ENCODE results near the gene GABBR2.

Gene GABBR2

GRCh38 chr9:98642661-98643312 is 65.9 kb downstream of the GABBR2 start:
- DNase-seq (ENCODE audit: low read depth, low spot score), result no peak
- H3K4me3 ChIP-seq (ENCODE audit: low read length), result no peak overlapping the region

DNA sequence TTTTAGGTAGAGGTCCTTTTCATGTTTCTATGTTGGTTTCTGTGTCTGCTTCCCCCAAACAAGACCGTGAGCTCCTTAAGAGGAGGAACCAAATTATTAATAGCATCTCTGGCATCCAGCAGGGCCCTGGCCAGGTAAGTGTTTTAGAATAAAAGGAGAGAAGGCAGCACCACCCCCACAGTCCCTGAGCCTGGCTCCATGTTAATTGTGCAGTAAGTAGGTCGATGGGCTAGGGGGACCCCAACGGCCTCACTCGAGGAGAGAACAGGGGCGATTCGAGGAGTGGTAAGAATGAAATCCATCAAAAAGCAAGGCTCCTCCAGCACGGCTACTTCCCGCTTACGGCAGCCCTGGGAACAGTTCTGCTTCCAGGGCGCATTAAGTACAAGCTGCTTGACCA is 67.0 kb downstream of the GABBR2 start:
- no peak for DNase-seq (ENCODE audit: low read depth, low spot score)
- no peak overlapping the region for H3K4me3 ChIP-seq (ENCODE audit: low read length)

- DNase-seq (ENCODE audit: low read depth, low spot score), result no peak
- H3K4me3 ChIP-seq (ENCODE audit: low read length), result no peak overlapping the region
Measured at GRCh38 chr9:98640394-98640793, 68.3 kb downstream of the GABBR2 start.

- DNase-seq (ENCODE audit: low read depth, low spot score), result no peak
- H3K4me3 ChIP-seq (ENCODE audit: low read length), result no peak overlapping the region
Measured at GRCh38 chr9:98639133-98639532, 69.6 kb downstream of the GABBR2 start.

DNA sequence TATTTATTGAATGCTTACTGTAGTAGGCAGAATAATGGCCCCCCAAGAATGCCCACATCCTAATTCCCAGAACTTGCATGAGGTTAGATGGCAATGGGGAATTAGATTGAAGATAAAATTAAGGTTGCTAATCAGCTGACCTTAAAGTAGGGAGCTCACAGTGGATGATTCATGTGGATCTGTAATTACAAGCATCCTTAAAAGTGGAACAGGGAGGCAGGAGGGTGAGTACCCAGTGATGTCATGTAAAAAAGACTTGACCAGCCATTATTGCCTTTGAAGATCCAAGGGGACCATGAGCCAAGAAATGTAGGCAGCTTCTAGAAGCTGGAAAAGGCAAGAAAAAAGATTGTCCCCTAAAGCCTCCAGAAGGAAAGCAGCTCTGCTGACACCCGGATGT is 71.4 kb downstream of the GABBR2 start:
- DNase-seq (ENCODE audit: low read depth, low spot score), result no peak
- no peak overlapping the region for H3K4me3 ChIP-seq (ENCODE audit: low read length)

DNA sequence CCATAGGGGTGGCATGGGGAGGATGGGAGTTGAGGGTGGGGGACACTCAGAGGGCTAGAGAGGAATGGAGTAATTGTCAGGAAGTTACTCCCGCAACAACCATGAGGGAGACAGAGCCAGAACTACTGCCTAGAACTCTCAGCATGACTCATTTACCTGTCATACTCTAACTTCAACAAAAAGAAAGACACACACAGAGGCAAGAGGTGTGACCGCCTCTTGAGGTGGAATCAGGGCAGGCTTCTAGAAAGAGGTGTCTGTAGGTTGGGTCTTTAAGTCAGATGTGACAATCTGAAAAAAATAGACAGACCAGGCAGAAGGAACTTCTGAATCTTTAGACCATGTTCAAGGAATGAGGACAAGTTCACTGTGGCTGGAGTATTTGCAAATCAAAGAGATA is 73.4 kb downstream of the GABBR2 start:
- no peak overlapping the region for H3K4me3 ChIP-seq (ENCODE audit: low read length)
- DNase-seq (ENCODE audit: low read depth, low spot score), result no peak

GRCh38 chr9:98634685-98635336 is 73.9 kb downstream of the GABBR2 start:
- H3K4me3 ChIP-seq (ENCODE audit: low read length), result no peak overlapping the region
- DNase-seq (ENCODE audit: low read depth, low spot score), result no peak

GRCh38 chr9:98632839-98633238 is 75.9 kb downstream of the GABBR2 start:
- H3K4me3 ChIP-seq (ENCODE audit: low read length), result no peak overlapping the region
- no peak for DNase-seq (ENCODE audit: low read depth, low spot score)

GRCh38 chr9:98627296-98627695 is 81.4 kb downstream of the GABBR2 start:
- no peak overlapping the region for H3K4me3 ChIP-seq (ENCODE audit: low read length)
- DNase-seq (ENCODE audit: low read depth, low spot score), result no peak

- H3K4me3 ChIP-seq (ENCODE audit: low read length), result no peak overlapping the region
- DNase-seq (ENCODE audit: low read depth, low spot score), result no peak
Measured at GRCh38 chr9:98625728-98626127, 83.0 kb downstream of the GABBR2 start.

DNA sequence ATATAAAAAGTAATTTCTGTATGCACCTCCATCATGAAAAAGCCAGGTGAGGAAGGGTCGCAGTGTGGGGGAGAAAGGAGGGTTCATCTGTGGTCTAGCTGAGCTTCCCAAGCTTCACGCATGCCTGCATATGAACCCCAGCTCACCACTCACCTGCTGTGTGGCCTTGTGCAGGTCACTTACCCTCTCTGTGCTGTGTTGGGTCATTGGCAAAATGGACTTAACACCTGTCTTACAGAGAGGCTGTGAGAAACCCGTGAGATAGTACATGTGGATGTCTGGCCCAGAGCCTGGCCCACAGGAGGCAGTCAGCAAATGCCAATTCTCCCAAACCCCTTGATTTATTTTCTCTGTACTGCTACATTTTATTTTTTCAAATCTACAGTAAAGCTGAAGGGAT is 88.9 kb downstream of the GABBR2 start:
- H3K4me3 ChIP-seq (ENCODE audit: low read length), result no peak overlapping the region
- DNase-seq (ENCODE audit: low read depth, low spot score), result no peak

DNA sequence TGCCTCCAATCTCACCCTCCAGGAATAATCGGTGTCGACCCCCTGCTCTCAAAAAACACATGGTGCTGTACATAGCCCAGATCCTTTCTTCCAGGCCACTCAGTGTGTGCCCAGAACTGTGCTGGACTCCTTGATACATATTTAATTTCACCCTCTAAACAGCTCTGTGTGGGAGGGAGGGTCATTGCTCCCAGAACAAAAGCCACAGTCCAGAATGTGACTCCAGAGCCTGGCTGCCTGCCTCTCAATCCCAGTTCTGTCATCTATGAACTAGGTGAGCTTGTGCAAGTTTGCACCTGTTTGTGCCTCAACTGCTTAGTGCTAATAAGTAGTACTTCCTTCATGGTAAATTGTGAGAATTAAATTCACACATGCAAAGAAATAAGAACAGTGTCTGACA is 93.1 kb downstream of the GABBR2 start:
- no peak overlapping the region for H3K4me3 ChIP-seq (ENCODE audit: low read length)
- no peak for DNase-seq (ENCODE audit: low read depth, low spot score)

DNA sequence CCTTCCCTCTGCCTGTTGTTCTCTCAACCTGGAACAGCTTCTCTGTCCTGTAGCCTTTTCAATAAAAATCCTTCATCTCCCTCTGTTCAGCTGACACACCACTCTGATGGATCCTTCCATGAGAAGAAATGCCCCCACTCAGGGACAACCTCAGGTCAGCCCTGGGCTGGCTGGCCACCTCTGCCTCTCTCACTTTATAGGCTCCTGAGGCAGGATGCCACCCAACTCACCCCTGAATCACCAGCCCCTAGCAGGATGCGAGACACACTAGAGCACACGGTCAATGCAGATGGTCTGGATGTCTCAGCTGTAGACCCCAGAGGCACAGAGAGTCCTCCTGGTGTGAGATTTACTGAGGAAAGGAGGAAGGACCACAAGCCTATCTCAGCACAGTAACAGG is 93.8 kb downstream of the GABBR2 start:
- no peak for DNase-seq (ENCODE audit: low read depth, low spot score)
- no peak overlapping the region for H3K4me3 ChIP-seq (ENCODE audit: low read length)

DNA sequence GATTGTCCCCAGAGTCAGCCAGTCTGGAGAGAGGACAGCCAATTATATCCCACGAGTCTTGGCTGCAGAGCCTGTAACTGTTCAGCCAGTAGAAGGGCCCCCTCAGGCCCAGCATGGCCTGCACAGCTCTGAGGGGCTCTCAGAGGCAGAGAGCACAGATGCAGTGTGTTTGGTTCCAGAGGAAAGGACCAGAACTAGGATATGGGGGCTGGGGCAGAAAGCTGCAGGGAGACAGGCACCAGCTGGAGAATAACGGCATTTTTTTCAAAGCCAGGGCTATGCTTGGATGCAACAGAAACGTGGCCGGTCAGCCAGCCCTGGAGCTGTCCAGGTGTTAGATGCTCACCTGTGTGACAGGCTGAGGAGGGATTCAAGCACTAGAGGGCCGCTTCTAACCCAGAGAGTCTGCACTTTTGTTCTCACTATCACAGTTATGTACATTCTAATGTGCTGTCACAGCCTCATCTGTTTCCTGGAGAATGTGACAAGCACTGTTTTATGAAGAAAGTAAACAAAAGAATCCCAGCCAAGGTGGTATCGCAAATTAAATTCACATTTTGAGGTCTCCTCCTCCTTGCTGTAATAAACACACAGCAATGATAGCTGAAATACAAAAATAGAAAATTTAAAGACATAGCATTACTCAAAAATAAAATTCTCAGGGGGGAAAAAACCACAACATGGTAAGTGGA is 96.5 kb downstream of the GABBR2 start:
- DNase-seq (ENCODE audit: low read depth, low spot score), result no peak
- H3K4me3 ChIP-seq (ENCODE audit: low read length), result no peak overlapping the region

DNA sequence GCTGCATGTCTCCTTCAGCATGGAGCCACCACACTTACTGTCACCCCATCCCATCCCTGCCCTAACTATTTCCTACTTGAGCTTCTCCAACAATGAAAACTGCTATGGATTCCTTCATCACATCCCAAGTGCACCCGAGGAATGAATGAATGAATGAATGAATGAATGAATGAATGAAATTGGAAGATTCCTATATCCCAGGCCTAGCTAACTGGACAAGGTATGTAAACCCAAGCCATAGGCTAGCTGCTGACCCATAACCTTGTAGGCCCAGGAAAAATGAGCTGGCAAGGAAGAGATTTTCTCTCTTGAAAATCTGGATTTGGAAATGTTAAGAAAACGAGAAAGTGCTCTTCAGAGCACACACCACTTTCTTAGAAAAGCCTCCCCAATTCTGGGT is 97.4 kb downstream of the GABBR2 start:
- DNase-seq (ENCODE audit: low read depth, low spot score), result no peak
- no peak overlapping the region for H3K4me3 ChIP-seq (ENCODE audit: low read length)

GRCh38 chr9:98610711-98611110 is 98.0 kb downstream of the GABBR2 start:
- H3K4me3 ChIP-seq (ENCODE audit: low read length), result no peak overlapping the region
- DNase-seq (ENCODE audit: low read depth, low spot score), result no peak

- DNase-seq (ENCODE audit: low read depth, low spot score), result no peak
- no peak overlapping the region for H3K4me3 ChIP-seq (ENCODE audit: low read length)
Measured at GRCh38 chr9:98610211-98610610, 98.5 kb downstream of the GABBR2 start.

GRCh38 chr9:98609646-98610045 is 99.1 kb downstream of the GABBR2 start:
- DNase-seq (ENCODE audit: low read depth, low spot score), result no peak
- no peak overlapping the region for H3K4me3 ChIP-seq (ENCODE audit: low read length)

DNA sequence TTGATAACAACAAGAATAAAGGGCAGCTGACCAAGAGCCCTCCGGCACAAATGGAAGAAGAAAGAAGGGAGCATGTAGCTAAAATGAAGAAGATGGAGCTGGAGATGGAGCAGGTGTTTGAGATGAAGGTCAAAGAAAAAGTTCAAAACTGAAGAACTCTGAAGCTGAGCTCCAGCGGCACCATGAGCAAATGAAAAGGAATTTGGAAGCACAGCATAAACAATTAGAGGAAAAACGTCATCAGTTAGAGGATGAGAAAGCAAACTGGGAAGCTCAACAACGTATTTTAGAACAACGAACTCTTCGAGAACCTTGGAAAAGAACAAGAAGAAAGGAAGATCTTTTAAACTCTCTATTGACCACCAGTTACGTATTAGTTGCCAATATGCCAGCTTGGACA is 100.9 kb downstream of the GABBR2 start:
- no peak overlapping the region for H3K4me3 ChIP-seq (ENCODE audit: low read length)
- no peak for DNase-seq (ENCODE audit: low read depth, low spot score)

DNA sequence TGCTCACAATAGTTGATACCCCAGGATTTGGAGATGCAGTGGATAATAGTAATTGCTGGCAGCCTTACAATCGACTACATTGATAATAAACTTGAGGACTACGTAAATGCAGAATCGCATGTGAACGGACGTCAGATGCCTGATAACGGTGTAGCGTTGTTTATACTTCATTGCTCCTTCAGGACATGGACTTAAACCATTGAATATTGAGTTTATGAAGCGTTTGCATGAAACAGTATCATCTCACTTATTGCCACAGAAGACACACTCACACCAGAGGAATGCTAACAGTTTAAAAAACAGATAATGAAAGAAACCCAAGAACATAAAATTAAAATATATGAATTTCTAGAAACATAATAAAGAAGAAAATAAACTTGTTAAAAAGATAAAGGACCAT is 101.6 kb downstream of the GABBR2 start:
- DNase-seq (ENCODE audit: low read depth, low spot score), result no peak
- no peak overlapping the region for H3K4me3 ChIP-seq (ENCODE audit: low read length)

DNA sequence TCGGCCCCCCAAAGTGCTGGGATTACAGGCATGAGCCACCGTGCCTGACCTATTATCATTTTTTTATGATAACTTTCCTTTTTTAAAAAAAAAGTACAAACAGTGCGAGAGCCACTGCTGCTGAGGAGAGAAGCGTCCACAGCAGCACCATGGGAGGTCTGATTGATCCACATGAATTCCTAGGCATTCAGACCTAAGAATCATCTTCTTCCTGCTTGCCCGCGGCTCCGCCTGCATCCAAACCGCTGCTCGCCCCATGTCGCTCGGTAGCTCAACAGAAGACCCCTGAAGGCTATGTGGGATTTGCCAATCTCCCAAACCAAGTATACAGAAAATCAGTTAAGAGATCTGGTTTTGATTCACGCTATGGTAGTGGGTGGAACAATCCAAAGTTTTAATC is 102.0 kb downstream of the GABBR2 start:
- no peak for DNase-seq (ENCODE audit: low read depth, low spot score)
- no peak overlapping the region for H3K4me3 ChIP-seq (ENCODE audit: low read length)
